Nephron progenitor cell (in vitro differentiated cells): ENCODE measurements around the gene ITGA2.

Experiments used
- DNase-seq: peaks from one replicate; pipeline ENCODE4 v3.0.0; 2021
- H3K27ac Mint-ChIP-seq: 2 replicates; pipeline ENCODE4 v1.8.0; 2021; ENCODE audit warnings: mild to moderate bottlenecking, moderate library complexity, mixed read lengths
- H3K27me3 Mint-ChIP-seq: 2 replicates; pipeline ENCODE4 v1.8.0; 2021; ENCODE audit warnings: mild to moderate bottlenecking, low read depth, mixed read lengths; ENCODE audit not compliant: poor library complexity
- H3K36me3 Mint-ChIP-seq: 2 replicates; pipeline ENCODE4 v1.8.0; 2021; ENCODE audit warnings: low read depth, mixed read lengths
- H3K4me1 Mint-ChIP-seq: 2 replicates; pipeline ENCODE4 v1.8.0; 2021; ENCODE audit warnings: mixed read lengths
- H3K4me3 Mint-ChIP-seq: 2 replicates; pipeline ENCODE4 v1.8.0; 2021; ENCODE audit warnings: mild to moderate bottlenecking, moderate library complexity, mixed read lengths
- H3K9me3 Mint-ChIP-seq: 2 replicates; pipeline ENCODE4 v1.8.0; 2021; ENCODE audit warnings: mild to moderate bottlenecking, moderate library complexity, mixed read lengths
- CTCF ChIP-seq: fragments of 200-600 bp; sonication (generic); IDR thresholded peaks from 2 replicates; pipeline ENCODE4 v1.5.0; 2021; ENCODE audit warnings: antibody characterized with exemption

The ITGA2 gene

GRCh38 chr5:52990528-52990925, 1.4 kb downstream of the ITGA2 start:
- TF ChIP-seq CTCF, result no peak
- no peak overlapping the region for H3K27ac Mint-ChIP-seq
- H3K4me1 Mint-ChIP-seq, result peaks cover 6% of the 10 kb centered on the region
- peaks cover 19% of the 10 kb centered on the region for H3K9me3 Mint-ChIP-seq
- peaks cover 10% of the 10 kb centered on the region for H3K36me3 Mint-ChIP-seq
- DNase-seq, result no peak
- H3K27me3 Mint-ChIP-seq, result peaks cover 74% of the 10 kb centered on the region
- peak overlapping the region; percentile 84 for H3K4me3 Mint-ChIP-seq

GRCh38 chr5:52993367-52993766, 4.2 kb downstream of the ITGA2 start:
- Mint-ChIP-seq H3K27me3 (peaks cover 48% of the 10 kb centered on the region), H3K4me1 (peaks cover 6% of the 10 kb centered on the region), H3K9me3 (no peaks in the 10 kb centered on the region), H3K27ac (no peak overlapping the region), H3K4me3 (no peak overlapping the region), H3K36me3 (no peaks in the 10 kb centered on the region)
- no peak for TF ChIP-seq CTCF
- no peak for DNase-seq

GRCh38 chr5:52994266-52994665, 5.1 kb downstream of the ITGA2 start:
- H3K27me3 Mint-ChIP-seq, result peaks cover 42% of the 10 kb centered on the region

DNA sequence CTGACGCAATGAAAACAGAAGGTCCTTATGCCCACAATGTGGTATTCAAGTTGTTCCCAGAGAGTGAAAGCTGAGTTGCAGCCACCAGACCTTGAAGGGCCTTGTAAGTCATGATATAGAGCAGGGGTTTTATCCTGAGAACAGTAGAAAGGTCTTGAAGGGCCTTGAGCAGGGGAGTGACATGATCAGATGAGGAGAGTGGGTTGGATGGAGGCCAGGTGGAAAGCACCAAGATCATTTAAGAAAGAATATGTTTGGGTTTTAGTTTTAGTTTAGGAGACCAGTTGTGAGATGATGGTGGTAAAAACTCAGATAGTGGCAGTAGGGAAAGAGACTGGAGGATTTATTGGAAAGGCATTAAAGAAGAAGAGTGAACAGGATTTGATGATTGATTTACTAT, 5.9 kb downstream of the ITGA2 start:
- Mint-ChIP-seq H3K27ac (no peak overlapping the region), H3K36me3 (no peaks in the 10 kb centered on the region), H3K9me3 (no peaks in the 10 kb centered on the region), H3K4me1 (peaks cover 3% of the 10 kb centered on the region), H3K4me3 (no peak overlapping the region), H3K27me3 (peaks cover 34% of the 10 kb centered on the region)
- DNase-seq, result no peak
- no peak for TF ChIP-seq CTCF

More at GRCh38 chr5:52994266-52994665, 5.1 kb downstream of the ITGA2 start:
- no peak overlapping the region for H3K4me3 Mint-ChIP-seq
- TF ChIP-seq CTCF, result no peak
- H3K36me3 Mint-ChIP-seq, result no peaks in the 10 kb centered on the region
- H3K4me1 Mint-ChIP-seq, result peaks cover 6% of the 10 kb centered on the region
- no peaks in the 10 kb centered on the region for H3K9me3 Mint-ChIP-seq
- no peak for DNase-seq
- H3K27ac Mint-ChIP-seq, result no peak overlapping the region

DNA sequence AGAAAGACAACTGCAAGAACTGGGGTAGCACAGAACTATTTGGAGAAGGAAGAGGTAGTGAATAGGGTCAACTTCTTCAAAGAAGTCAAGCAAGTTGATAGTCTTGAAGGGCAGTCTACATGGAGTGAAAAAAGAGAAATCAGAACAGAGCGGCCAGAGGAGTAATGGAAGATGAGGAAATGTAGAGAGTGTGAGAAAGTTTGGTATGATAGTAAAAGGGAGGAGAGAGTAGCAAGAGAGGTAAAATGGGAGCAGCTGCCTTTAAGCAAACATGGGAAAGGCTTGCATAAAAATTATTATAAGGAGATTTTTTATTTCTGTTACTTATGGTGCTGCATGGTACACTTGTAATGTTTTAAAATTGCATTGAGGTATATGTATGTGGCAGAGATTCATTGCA, 6.8 kb downstream of the ITGA2 start:
- no peaks in the 10 kb centered on the region for H3K36me3 Mint-ChIP-seq
- DNase-seq, result no peak
- peaks cover 26% of the 10 kb centered on the region for H3K27me3 Mint-ChIP-seq
- no peak overlapping the region for H3K27ac Mint-ChIP-seq
- no peak overlapping the region for H3K4me3 Mint-ChIP-seq
- TF ChIP-seq CTCF, result no peak
- no peaks in the 10 kb centered on the region for H3K9me3 Mint-ChIP-seq
- H3K4me1 Mint-ChIP-seq, result no peaks in the 10 kb centered on the region

DNA sequence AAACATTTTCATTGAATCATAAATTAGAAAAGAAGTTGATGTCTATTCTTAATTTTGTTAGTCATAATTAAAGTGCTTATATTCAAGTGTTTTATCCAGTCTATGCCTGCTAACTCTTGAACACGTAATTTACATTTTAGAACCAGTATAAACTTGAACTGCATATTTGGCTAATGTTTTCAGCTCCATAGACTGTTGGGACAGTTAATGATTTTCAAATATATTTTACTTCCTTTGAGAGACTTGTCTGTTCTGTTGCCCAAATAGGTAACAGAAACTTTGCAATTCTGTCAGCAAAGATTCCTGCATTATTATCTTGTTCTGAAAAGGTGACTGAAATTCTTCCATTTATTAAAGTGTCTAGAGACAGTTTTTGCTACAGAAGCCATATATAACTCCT, 7.8 kb downstream of the ITGA2 start:
- Mint-ChIP-seq H3K9me3 (no peaks in the 10 kb centered on the region), H3K4me1 (no peaks in the 10 kb centered on the region), H3K27ac (no peak overlapping the region), H3K27me3 (peaks cover 19% of the 10 kb centered on the region), H3K36me3 (no peaks in the 10 kb centered on the region), H3K4me3 (no peak overlapping the region)
- TF ChIP-seq CTCF, result no peak
- no peak for DNase-seq
